NT2/D1 (cell line): ENCODE results near the gene MERTK.

Source experiments
- DNase-seq: peaks from one replicate; pipeline ENCODE4 v3.0.0-alpha.2; 2011; ENCODE audit warnings: low read depth, low spot score
- H3K27me3 ChIP-seq: 2 replicates; pipeline ENCODE4 v1.6.0; 2011; ENCODE audit warnings: mild to moderate bottlenecking; ENCODE audit not compliant: insufficient read length, insufficient read depth
- H3K36me3 ChIP-seq: 2 replicates; pipeline ENCODE4 v1.6.1; 2011; ENCODE audit warnings: mild to moderate bottlenecking, low read length, mixed read lengths; ENCODE audit not compliant: insufficient read depth, insufficient read length
- H3K4me1 ChIP-seq: 2 replicates; pipeline ENCODE4 v1.5.1; 2011; ENCODE audit not compliant: insufficient read depth, insufficient read length
- H3K4me3 ChIP-seq: 2 replicates; pipeline ENCODE4 v1.5.1; 2011; ENCODE audit warnings: low read depth; ENCODE audit not compliant: insufficient read length
- H3K9ac ChIP-seq: 2 replicates; pipeline ENCODE4 v1.6.0; 2011; ENCODE audit warnings: low read depth; ENCODE audit not compliant: insufficient read length
- H3K9me3 ChIP-seq: 2 replicates; pipeline ENCODE4 v1.5.1; 2011; ENCODE audit warnings: mild to moderate bottlenecking, low read length; ENCODE audit not compliant: insufficient read depth
- SUZ12 ChIP-seq: IDR thresholded peaks from 2 replicates; pipeline ENCODE4 v1.6.1; 2011; ENCODE audit not compliant: insufficient read length, insufficient read depth; ENCODE audit errors: extremely low read depth
- YY1 ChIP-seq: IDR thresholded peaks from 2 replicates; pipeline ENCODE4 v1.6.1; 2011; ENCODE audit not compliant: insufficient read length, insufficient read depth
- ZNF274 ChIP-seq: IDR thresholded peaks from 2 replicates; pipeline ENCODE4 v1.6.1; 2011; ENCODE audit warnings: mild to moderate bottlenecking, low read depth, low read length

The MERTK gene

GRCh38 chr2:111995148-111995547 is 96.7 kb downstream of the MERTK start:
- H3K9ac ChIP-seq = no peak overlapping the region
- TF ChIP-seq SUZ12 = no peak
- no peaks in the 10 kb centered on the region for H3K27me3 ChIP-seq
- no peaks in the 10 kb centered on the region for H3K4me1 ChIP-seq
- H3K4me3 ChIP-seq = no peak overlapping the region
- no peaks in the 10 kb centered on the region for H3K9me3 ChIP-seq
- DNase-seq = no peak
- peaks cover 20% of the 10 kb centered on the region for H3K36me3 ChIP-seq

DNA sequence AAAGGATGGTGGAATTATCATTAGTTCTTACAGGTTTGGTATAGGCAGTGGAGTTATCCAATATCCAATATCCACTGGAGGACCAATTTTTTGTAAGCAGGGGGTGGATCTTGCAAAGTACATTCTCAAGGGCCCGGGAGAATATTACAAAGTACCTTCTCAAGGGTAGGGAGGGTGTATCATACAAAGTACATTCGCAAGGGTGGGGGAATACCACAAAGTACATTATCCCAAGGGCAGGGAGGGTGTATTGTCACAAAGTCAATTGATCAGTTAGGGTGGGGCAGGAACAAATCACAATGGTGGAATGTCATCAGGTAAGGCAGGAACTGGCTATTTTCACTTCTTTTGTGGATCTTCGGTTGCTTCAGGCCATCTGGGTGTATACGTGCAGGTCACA is 101.4 kb downstream of the MERTK start:
- Histone ChIP-seq H3K4me1 (no peaks in the 10 kb centered on the region), H3K27me3 (no peaks in the 10 kb centered on the region), H3K4me3 (no peak overlapping the region), H3K9ac (no peak overlapping the region), H3K36me3 (peaks cover 16% of the 10 kb centered on the region), H3K9me3 (no peaks in the 10 kb centered on the region)
- TF ChIP-seq YY1 = no peak
- no peak for TF ChIP-seq ZNF274
- no peak for TF ChIP-seq SUZ12
- DNase-seq = no peak

GRCh38 chr2:112000399-112001135 is 102.2 kb downstream of the MERTK start:
- Histone ChIP-seq H3K9me3 (no peaks in the 10 kb centered on the region), H3K9ac (no peak overlapping the region), H3K27me3 (no peaks in the 10 kb centered on the region), H3K36me3 (peaks cover 14% of the 10 kb centered on the region), H3K4me1 (no peaks in the 10 kb centered on the region), H3K4me3 (no peak overlapping the region)
- TF ChIP-seq SUZ12 (no peak), YY1 (no peak), ZNF274 (no peak)
- no peak for DNase-seq

DNA sequence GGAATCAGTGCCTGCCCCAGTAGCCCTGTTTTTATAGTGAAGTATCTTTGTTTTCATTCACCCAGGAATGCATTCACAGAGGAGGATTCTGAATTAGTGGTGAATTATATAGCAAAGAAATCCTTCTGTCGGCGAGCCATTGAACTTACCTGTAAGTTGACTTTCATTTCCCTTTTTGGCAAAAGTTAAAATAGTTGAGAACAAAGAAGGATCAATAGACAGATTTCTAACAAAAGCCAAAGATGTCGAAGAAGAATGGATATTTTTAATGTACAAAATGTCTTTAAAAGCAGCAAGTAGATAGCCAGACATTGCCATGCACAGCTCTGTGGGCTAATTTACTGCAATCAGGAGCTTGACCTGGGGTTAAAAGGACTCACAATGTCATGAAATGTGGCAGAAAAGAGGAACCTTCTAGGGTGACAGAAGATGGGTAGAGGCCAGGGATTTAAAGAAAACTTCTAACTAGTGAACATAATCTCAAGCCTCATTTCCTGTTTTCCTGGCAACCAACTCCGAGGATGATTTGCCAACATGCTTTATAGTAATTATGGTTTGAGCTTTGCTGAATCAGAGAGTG is 102.8 kb downstream of the MERTK start:
- Histone ChIP-seq H3K9ac (no peak overlapping the region), H3K9me3 (no peaks in the 10 kb centered on the region), H3K36me3 (peaks cover 14% of the 10 kb centered on the region), H3K27me3 (no peaks in the 10 kb centered on the region), H3K4me3 (no peak overlapping the region), H3K4me1 (no peaks in the 10 kb centered on the region)
- DNase-seq = no peak
- TF ChIP-seq ZNF274 (no peak), YY1 (no peak), SUZ12 (no peak)

- no peaks in the 10 kb centered on the region for H3K27me3 ChIP-seq
- H3K9me3 ChIP-seq = no peaks in the 10 kb centered on the region
- no peak overlapping the region for H3K9ac ChIP-seq
- H3K36me3 ChIP-seq = peaks cover 14% of the 10 kb centered on the region
- DNase-seq = no peak
- TF ChIP-seq SUZ12 = no peak
- no peak for TF ChIP-seq ZNF274
- no peak for TF ChIP-seq YY1
- no peak overlapping the region for H3K4me3 ChIP-seq
- no peaks in the 10 kb centered on the region for H3K4me1 ChIP-seq
Measured at GRCh38 chr2:112001942-112002341, 103.5 kb downstream of the MERTK start.

- Histone ChIP-seq H3K4me3 (no peak overlapping the region), H3K27me3 (no peaks in the 10 kb centered on the region), H3K36me3 (peaks cover 4% of the 10 kb centered on the region), H3K9ac (no peak overlapping the region), H3K4me1 (no peaks in the 10 kb centered on the region), H3K9me3 (no peaks in the 10 kb centered on the region)
- TF ChIP-seq ZNF274 = no peak
- TF ChIP-seq YY1 = no peak
- TF ChIP-seq SUZ12 = no peak
- DNase-seq = no peak
Measured at GRCh38 chr2:112003576-112004252, 105.3 kb downstream of the MERTK start.

DNA sequence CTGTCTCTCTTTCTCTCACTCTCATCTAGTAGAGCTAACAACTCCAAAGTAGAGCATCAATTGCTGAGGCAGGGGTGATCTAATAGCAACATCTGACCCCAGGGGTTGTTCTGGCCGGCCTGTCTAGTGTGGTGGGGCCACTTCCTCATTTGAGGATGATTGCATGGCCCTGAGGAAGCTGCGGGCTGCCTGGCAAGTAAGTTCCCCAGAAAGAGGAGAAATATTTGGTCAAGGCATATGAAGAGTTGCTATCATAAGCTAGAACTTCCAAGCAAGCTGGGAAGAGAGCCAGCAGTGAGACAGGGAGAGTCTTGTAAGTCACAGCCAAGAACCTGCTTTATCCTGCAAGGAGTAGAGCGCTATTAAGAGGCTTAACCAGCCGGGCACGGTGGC is 105.8 kb downstream of the MERTK start:
- no peak for DNase-seq
- H3K27me3 ChIP-seq = no peaks in the 10 kb centered on the region
- H3K36me3 ChIP-seq = peaks cover 4% of the 10 kb centered on the region
- no peak overlapping the region for H3K4me3 ChIP-seq
- H3K9ac ChIP-seq = no peak overlapping the region
- no peaks in the 10 kb centered on the region for H3K4me1 ChIP-seq
- no peaks in the 10 kb centered on the region for H3K9me3 ChIP-seq
- no peak for TF ChIP-seq SUZ12
- TF ChIP-seq ZNF274 = no peak
- no peak for TF ChIP-seq YY1
